Esophagus squamous epithelium (tissue), 4 donors: ENCODE results near the gene SACM1L.

ENCODE experiments used
- CTCF ChIP-seq, 6 experiments: fragments of 450-650 bp in 4 of 6; fragments of 200-600 bp in 2 of 6; sonication (generic) in 2 of 6; IDR thresholded peaks; one replicate each; pipeline ENCODE4 v1.5.1; 2016 to 2019; ENCODE audit warnings: antibody characterized with exemption in 6 of 6, mild to moderate bottlenecking in 4 of 6, moderate library complexity in 4 of 6
- POLR2A ChIP-seq, 4 donors: fragments of 450-650 bp; IDR thresholded peaks; one replicate each; pipeline ENCODE4 v1.6.1; 2017; ENCODE audit warnings: antibody characterized with exemption in 4 of 4, mild to moderate bottlenecking in 4 of 4, moderate library complexity in 3 of 4

- TF ChIP-seq CTCF (IDR thresholded peaks at IDR 0.05) (no peak), POLR2A (IDR thresholded peaks at IDR 0.05) (no peak)
Observed at GRCh38 chr3:45666757-45667431, 22.3 kb upstream of the SACM1L start.
